ENCODE results near the gene NPHS1. TPM values are rescaled to one million over a fixed set of nuclear protein-coding genes. Genes with fewer than 3 reads are reported as not detected.

The NPHS1 gene
- total RNA-seq, 1 experiment from 2014 or later: not detected

DNA sequence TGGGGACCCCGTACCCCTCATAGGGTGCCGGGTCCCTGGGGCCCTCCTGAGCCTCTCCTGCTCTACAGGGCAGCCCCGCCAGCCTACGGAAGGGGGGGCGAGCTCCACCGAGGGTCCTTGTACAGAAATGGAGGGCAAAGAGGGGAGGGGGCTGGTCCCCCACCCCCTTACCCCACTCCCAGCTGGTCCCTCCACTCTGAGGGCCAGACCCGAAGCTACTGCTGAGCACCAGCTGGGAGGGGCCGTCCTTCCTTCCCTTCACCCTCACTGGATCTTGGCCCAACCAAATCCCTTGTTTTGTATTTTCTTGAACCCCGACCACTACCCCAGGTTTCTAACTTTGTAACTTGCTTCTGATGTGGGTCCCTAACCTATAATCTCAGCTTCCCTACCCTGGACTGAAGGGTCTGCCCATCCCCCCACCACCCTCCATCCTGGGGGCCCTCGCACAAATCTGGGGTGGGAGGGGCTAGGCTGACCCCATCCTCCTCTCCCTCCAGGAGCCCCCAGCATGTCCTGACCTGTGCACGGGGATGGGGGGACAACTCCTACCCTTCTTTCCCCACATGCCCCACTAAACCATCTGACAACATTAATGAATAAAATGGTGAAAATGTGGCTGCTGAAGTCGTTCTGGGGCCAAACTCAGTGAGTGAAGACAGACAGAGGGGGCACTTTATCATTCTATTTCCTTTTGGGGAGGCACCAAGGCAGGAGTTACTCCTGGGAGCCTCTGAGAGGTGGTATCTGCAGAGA, 63.9 kb downstream of the NPHS1 start:
- Histone ChIP-seq H3K27me3 (ENCODE audit: low read length) (no peaks in the 10 kb centered on the region), H3K9ac (ENCODE audit: low read length) (no peak overlapping the region), H3K4me1 (ENCODE audit: insufficient read depth, low read length) (no peaks in the 10 kb centered on the region), H3K9me2 (replicated peaks; ENCODE audit: low read length) (no peaks in the 10 kb centered on the region), H3K4me2 (ENCODE audit: low read length) (no peak overlapping the region), H2AFZ (ENCODE audit: low read length) (no peak overlapping the region), H3K79me2 (ENCODE audit: low read length) (no peaks in the 10 kb centered on the region), H3K9me3 (ENCODE audit: low read length) (no peaks in the 10 kb centered on the region), H3K27ac (ENCODE audit: low read length) (no peak overlapping the region), H3K4me3 (ENCODE audit: low read length) (no peak overlapping the region), H3K36me3 (ENCODE audit: low read depth, low read length) (no peaks in the 10 kb centered on the region), H4K20me1 (ENCODE audit: low read length) (no peaks in the 10 kb centered on the region), H3F3A (ENCODE audit: low read length, unreplicated experiment) (no peaks in the 10 kb centered on the region)
- no peak for TF ChIP-seq EZH2 (IDR thresholded peaks at IDR 0.05; ENCODE audit: low read length, unreplicated experiment)
- TF ChIP-seq, protein P1, sequence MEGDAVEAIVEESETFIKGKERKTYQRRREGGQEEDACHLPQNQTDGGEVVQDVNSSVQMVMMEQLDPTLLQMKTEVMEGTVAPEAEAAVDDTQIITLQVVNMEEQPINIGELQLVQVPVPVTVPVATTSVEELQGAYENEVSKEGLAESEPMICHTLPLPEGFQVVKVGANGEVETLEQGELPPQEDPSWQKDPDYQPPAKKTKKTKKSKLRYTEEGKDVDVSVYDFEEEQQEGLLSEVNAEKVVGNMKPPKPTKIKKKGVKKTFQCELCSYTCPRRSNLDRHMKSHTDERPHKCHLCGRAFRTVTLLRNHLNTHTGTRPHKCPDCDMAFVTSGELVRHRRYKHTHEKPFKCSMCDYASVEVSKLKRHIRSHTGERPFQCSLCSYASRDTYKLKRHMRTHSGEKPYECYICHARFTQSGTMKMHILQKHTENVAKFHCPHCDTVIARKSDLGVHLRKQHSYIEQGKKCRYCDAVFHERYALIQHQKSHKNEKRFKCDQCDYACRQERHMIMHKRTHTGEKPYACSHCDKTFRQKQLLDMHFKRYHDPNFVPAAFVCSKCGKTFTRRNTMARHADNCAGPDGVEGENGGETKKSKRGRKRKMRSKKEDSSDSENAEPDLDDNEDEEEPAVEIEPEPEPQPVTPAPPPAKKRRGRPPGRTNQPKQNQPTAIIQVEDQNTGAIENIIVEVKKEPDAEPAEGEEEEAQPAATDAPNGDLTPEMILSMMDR (conservative IDR thresholded peaks at IDR 0.05; ENCODE audit: low read depth, low read length): no peak
- TF ChIP-seq EZH2phosphoT487 (IDR thresholded peaks at IDR 0.05; ENCODE audit: borderline replicate concordance, low read length): no peak
- DNase-seq (no peak), ATAC-seq (no peak)
- POLR2A ChIA-PET (ENCODE audit: unreplicated experiment): no interaction called here
- no TSS peak for BruUV-seq (replicated peaks)
- CTCF ChIA-PET: no interaction called here
- intact Hi-C loops (cut with micrococcal nuclease): no loop called here

DNA sequence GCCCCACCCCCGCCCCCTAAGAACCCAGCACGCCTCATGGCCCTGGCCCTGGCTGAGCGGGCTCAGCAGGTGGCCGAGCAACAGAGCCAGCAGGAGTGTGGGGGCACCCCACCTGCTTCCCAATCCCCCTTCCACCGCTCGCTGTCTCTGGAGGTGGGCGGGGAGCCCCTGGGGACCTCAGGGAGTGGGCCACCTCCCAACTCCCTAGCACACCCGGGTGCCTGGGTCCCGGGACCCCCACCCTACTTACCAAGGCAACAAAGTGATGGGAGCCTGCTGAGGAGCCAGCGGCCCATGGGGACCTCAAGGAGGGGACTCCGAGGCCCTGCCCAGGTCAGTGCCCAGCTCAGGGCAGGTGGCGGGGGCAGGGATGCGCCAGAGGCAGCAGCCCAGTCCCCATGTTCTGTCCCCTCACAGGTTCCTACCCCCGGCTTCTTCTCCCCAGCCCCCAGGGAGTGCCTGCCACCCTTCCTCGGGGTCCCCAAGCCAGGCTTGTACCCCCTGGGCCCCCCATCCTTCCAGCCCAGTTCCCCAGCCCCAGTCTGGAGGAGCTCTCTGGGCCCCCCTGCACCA, 65.0 kb downstream of the NPHS1 start:
- no peak for ATAC-seq
- intact Hi-C loops (cut with micrococcal nuclease): no loop called here
- BruUV-seq (replicated peaks): no TSS peak
- Histone ChIP-seq H3K27ac (ENCODE audit: low read length) (no peak overlapping the region), H3K9me2 (replicated peaks; ENCODE audit: low read length) (no peaks in the 10 kb centered on the region), H3K27me3 (ENCODE audit: low read length) (no peaks in the 10 kb centered on the region), H3K4me1 (ENCODE audit: insufficient read depth, low read length) (no peaks in the 10 kb centered on the region), H3K36me3 (ENCODE audit: low read depth, low read length) (no peaks in the 10 kb centered on the region), H3K9me3 (ENCODE audit: low read length) (no peaks in the 10 kb centered on the region), H3K9ac (ENCODE audit: low read length) (no peak overlapping the region), H4K20me1 (ENCODE audit: low read length) (no peaks in the 10 kb centered on the region), H3F3A (ENCODE audit: low read length, unreplicated experiment) (no peaks in the 10 kb centered on the region), H3K4me3 (ENCODE audit: low read length) (no peak overlapping the region), H3K4me2 (ENCODE audit: low read length) (no peak overlapping the region), H2AFZ (ENCODE audit: low read length) (no peak overlapping the region), H3K79me2 (ENCODE audit: low read length) (no peaks in the 10 kb centered on the region)
- POLR2A ChIA-PET (ENCODE audit: unreplicated experiment): no interaction called here
- TF ChIP-seq EZH2phosphoT487 (IDR thresholded peaks at IDR 0.05; ENCODE audit: borderline replicate concordance, low read length) (no peak), EZH2 (IDR thresholded peaks at IDR 0.05; ENCODE audit: low read length, unreplicated experiment) (no peak)
- TF ChIP-seq, protein P1 (conservative IDR thresholded peaks at IDR 0.05; ENCODE audit: low read depth, low read length): no peak
- CTCF ChIA-PET: no interaction called here
- no peak for DNase-seq

Data from PC-3 (cell line).